AG04449 (cell line): ENCODE measurements around the gene GGPS1.

ENCODE experiments used
- CTCF ChIA-PET: fragments of 350-600 bp; formaldehyde crosslinking; extraction: SDS; loops from one replicate; lab custom pipeline; 2021; ENCODE audit warnings: antibody characterized with exemption; lab: Yijun Ruan, JAX
- POLR2A ChIA-PET: fragments of 400-600, 350-600 bp; formaldehyde crosslinking; extraction: SDS; loops from one replicate; lab custom pipeline; 2020; ENCODE audit warnings: antibody characterized with exemption, inconsistent platforms; lab: Yijun Ruan, JAX
- DNase-seq: peaks from one replicate; pipeline ENCODE4 v3.0.0-alpha.2; 2010; ENCODE audit warnings: low read depth, low spot score
- H3K4me3 ChIP-seq: 2 replicates; pipeline ENCODE4 v1.5.1; 2011; ENCODE audit warnings: low read depth, mild to moderate bottlenecking, control low read depth, low read length
- TF ChIP-seq, protein P1 (sequence below): IDR thresholded peaks from one replicate; pipeline ENCODE4 v1.5.1; 2011; ENCODE audit warnings: mild to moderate bottlenecking, moderate library complexity, low read length, control low read depth, inconsistent platforms; ENCODE audit not compliant: insufficient read depth; ENCODE audit errors: missing control alignments

Gene GGPS1

DNA sequence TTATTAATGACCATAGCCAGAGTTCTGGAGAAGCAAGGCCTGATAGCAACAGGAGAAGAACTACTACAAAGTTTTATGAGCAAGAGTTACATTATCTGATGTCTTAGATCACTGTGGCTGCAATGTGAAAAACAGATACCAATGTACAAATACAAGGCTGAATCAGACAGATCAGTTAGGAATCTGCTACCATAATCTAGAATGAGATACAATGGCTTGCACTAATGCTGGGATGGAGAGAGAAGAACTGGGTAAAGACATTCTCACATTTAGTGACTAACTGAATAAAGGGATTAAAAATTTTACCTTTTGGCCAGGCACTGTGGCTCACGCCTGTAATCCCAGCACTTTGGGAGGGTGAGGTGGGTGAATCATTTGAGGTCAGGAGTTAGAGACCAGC, 41.7 kb upstream of the GGPS1 start:
- H3K4me3 ChIP-seq: no peak overlapping the region
- DNase-seq: no peak
- CTCF ChIA-PET: no interaction called here
- TF ChIP-seq, protein P1, sequence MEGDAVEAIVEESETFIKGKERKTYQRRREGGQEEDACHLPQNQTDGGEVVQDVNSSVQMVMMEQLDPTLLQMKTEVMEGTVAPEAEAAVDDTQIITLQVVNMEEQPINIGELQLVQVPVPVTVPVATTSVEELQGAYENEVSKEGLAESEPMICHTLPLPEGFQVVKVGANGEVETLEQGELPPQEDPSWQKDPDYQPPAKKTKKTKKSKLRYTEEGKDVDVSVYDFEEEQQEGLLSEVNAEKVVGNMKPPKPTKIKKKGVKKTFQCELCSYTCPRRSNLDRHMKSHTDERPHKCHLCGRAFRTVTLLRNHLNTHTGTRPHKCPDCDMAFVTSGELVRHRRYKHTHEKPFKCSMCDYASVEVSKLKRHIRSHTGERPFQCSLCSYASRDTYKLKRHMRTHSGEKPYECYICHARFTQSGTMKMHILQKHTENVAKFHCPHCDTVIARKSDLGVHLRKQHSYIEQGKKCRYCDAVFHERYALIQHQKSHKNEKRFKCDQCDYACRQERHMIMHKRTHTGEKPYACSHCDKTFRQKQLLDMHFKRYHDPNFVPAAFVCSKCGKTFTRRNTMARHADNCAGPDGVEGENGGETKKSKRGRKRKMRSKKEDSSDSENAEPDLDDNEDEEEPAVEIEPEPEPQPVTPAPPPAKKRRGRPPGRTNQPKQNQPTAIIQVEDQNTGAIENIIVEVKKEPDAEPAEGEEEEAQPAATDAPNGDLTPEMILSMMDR: no peak
- POLR2A ChIA-PET: no interaction called here

DNA sequence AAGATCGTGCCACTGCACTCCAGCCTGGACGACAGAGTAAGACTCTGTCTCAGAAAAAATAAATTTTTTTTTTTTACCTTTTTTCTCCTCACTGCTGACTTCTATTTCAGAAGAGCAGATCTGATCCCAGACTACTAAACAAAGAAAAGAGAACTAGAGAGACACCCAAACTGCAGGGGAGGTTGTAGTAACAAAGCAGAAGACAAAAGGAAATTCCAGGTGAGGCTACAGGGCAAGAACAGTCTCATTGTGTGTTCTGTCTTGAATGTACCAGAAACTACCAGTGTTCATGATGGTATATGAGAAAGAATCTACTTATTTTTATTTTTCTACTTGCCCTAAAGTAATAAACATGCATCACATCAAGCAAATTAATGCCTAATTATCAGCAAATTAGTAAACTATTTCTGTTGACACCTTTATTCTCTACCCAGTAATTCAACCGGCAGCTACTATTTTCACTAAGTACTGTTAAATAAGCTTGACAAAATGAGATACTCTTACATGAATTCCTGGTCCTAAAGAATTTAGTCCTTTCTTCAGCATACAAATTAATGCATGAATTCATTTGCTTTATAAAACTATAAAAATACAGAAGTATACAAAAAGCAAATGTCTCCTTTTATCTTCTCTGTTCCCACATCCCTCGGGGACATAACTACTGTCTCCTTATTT, 41.0 kb upstream of the GGPS1 start:
- DNase-seq: no peak
- ChIA-PET CTCF (interaction anchor here (1.7 kb wide), 1 partner anchor 129 kb away, joined by 7 read pairs; no protein-coding TSS in a partner anchor), POLR2A (no interaction called here)
- no peak overlapping the region for H3K4me3 ChIP-seq
- TF ChIP-seq, protein P1: no peak

DNA sequence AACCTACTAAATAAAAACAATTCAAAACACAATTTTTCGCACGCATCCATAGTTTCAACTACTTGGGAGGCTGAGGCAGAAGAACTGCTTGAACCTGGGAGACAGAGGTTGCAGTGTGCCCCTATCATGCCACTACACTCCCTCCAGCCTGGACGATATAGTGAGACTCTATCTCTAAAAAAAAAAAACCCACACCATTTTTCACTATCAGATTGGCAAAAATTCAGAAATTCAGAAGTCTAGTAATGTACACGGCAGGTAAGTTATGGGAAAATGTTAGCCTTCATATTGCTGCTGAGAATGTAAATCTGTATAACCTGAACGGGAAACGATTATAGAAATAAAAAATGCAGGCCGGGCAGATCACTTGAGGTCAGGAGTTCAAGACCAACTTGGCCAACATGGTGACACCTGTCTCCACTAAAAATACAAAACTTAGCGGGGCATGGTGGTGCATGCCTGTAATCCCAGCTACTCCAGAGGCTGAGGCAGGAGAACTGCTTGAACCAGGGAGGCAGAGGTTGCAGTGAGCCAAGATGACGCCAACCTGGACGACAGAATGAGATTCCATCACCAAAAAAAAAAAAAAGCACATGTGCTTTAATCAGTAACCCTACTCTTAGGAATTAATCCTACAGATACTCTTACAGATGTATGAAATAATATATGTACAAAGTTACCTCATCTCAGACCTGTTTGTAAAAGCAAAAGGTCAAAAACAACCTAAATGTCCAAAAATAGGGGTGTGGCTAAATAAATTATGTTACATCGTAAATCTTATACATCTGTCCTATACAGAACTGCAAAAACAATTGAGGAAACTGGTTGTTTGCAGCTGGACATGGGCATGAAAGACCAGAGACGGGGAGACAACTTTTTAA, 38.3 kb upstream of the GGPS1 start:
- POLR2A ChIA-PET: no interaction called here
- no peak overlapping the region for H3K4me3 ChIP-seq
- no peak for DNase-seq
- TF ChIP-seq, protein P1: no peak
- CTCF ChIA-PET: no interaction called here

DNA sequence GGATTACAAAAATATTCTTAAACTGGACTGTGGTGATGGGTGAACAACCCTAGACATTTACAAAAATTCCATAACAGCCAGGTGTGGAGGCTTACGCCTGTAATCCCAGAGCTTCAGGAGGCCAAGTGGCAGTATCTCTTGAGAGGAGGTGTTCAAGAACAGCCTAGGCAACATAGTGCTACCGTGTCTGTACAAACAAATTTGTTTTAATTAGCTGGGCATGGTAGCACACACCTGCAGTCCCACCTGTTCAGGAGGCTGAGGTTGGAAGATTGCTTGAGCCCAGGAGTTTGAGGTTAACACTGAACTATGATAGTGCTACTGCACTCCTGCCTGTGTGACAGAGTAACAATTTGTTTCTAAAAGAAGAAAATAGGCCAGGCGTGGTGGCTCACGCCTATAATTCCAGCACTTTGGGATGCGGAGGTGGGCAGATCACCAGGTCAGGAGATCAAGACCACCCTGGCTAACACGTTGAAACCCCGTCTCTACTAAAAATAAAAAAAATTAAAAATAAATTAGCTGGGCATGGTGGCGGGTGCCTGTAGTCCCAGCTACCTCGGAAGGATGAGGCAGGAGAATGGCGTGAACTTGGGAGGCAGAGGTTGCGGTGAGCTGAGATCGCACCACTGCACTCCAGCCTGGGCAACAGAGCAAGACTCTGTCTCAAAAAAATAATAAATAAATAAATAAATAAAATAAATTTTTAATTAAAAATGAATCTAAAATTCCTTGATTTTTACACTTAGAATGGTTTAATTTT, 37.4 kb upstream of the GGPS1 start:
- TF ChIP-seq, protein P1: no peak
- H3K4me3 ChIP-seq: no peak overlapping the region
- ChIA-PET POLR2A (no interaction called here), CTCF (no interaction called here)
- DNase-seq: no peak

DNA sequence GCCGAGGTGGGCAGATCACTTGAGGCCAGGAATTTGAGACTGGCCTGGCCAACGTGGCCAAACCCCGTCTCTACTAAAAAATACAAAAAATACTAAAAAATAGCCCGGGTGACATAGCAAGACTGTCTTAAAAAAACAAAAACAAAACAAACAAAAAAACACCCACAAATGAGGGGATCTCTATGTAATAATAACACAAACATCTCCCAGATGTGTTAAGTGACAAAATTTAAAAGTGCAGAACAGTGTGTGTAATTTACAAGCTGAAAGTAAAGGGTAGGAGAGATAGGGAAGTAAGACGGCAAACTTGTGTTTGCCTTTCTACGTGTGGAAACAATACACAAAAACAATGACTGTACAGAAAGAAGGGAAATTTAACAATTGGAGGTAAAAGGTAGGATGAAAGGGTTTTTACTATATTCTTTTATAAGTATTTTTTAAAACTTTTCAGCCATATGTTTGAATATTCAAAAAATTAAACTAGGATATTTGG, 36.7 kb upstream of the GGPS1 start:
- no peak for DNase-seq
- TF ChIP-seq, protein P1: no peak
- H3K4me3 ChIP-seq: no peak overlapping the region
- POLR2A ChIA-PET: no interaction called here
- CTCF ChIA-PET: no interaction called here
